ENCODE data around the gene SYT11. TPM values are rescaled to one million over a fixed set of nuclear protein-coding genes. Genes with fewer than 3 reads are reported as not detected.
"Not testable (repeated sequence)": the region's sequence is repeated elsewhere in the genome, so short reads cannot be mapped to it uniquely, and the experiment has no call there.

Gene SYT11
- total RNA-seq, 4 donors from 2014 or later: 1.7 to 4.0 (median 3.5) TPM

DNA sequence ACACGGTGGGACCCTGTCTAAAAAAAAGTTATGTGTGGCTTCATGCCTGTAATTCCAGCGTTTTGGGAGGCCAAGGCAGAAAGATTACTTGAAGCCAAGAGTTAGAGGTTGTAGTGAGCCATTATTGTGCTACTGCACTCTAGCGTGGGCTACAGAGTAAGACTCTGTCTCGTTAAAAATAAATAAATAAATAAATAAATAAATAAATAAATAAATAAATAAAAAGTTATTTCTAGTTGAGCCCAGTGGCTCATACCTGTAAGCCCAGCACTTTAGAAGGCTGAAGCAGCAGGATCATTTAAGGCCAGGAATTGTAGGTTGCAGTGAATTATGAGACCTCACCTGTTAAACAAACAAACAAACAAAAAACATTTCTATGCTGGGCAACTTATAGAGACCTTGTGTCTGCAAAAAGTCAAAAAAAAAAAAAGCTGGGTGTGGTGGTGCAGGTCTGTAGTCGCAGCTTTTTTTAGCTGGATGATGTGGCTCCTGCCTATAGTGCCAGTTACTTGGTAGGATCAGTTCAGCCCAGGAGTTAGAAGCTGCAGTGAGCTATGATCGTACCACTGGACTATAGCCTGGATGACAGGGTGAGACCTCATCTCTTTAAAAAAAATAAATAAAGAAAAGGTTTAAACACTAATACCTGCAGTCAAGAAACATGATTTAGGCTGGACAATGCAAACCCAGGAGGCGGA, 27.9 kb upstream of the SYT11 start:
- peak in 1 of 2 donors; percentile 32 for DNase-seq (ENCODE audit: low spot score in 2 of 2)
- WGBS, 2 donors: 85 to 90% methylated on average over 7 of the region's 7 CpGs

DNA sequence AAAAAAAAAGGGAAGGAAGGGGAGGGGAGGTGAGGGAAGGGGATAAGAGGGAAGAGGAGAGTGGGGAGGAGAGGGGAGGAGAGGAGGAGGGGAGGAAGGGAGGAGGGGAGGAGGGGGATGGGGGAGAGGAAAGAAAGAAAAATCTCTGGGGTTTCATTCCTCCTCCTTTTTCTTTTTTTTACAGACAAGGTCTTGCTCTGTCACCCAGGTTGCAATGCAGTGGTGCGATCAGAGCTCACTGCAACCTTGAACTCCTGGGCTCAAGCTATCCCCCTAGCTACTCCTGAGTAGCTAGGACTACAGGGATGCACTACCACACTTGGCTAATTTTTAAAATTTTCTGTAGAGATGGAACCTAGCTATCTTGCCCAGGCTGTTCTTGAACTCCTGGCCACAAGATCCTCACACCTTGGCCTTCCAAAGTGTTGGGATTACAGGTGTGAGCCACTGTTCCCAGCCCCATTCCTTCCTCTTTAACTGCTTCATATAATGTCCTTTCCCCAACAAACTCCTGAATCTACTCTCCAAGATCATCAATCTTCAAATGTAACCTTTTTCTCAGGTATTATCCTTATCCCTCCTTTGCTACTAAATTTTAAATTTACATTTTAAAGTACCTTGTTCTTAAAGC, 25.6 kb upstream of the SYT11 start:
- DNase-seq (ENCODE audit: low spot score in 2 of 2): peak in 1 of 2 donors; percentile 10
- TF ChIP-seq, protein P1, sequence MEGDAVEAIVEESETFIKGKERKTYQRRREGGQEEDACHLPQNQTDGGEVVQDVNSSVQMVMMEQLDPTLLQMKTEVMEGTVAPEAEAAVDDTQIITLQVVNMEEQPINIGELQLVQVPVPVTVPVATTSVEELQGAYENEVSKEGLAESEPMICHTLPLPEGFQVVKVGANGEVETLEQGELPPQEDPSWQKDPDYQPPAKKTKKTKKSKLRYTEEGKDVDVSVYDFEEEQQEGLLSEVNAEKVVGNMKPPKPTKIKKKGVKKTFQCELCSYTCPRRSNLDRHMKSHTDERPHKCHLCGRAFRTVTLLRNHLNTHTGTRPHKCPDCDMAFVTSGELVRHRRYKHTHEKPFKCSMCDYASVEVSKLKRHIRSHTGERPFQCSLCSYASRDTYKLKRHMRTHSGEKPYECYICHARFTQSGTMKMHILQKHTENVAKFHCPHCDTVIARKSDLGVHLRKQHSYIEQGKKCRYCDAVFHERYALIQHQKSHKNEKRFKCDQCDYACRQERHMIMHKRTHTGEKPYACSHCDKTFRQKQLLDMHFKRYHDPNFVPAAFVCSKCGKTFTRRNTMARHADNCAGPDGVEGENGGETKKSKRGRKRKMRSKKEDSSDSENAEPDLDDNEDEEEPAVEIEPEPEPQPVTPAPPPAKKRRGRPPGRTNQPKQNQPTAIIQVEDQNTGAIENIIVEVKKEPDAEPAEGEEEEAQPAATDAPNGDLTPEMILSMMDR (IDR thresholded peaks at IDR 0.05): no peak
- no peak for TF ChIP-seq POLR2A (IDR thresholded peaks at IDR 0.05)
- WGBS, 2 donors: 76 to 89% methylated on average over 1 of the region's 1 CpG
- H3K4me3 ChIP-seq (ENCODE audit: low read depth, poor library complexity, severe bottlenecking): no peak overlapping the region
- intact Hi-C loops (cut with DNase I; ENCODE audit: low total_unique reads): no loop called here

More for the DNA sequence above, 27.9 kb upstream of the SYT11 start:
- no peak overlapping the region for H3K4me3 ChIP-seq (ENCODE audit: low read depth, poor library complexity, severe bottlenecking)
- TF ChIP-seq, protein P1 (IDR thresholded peaks at IDR 0.05): no peak
- TF ChIP-seq POLR2A (IDR thresholded peaks at IDR 0.05): no peak
- intact Hi-C loops (cut with DNase I; ENCODE audit: low total_unique reads): no loop called here

DNA sequence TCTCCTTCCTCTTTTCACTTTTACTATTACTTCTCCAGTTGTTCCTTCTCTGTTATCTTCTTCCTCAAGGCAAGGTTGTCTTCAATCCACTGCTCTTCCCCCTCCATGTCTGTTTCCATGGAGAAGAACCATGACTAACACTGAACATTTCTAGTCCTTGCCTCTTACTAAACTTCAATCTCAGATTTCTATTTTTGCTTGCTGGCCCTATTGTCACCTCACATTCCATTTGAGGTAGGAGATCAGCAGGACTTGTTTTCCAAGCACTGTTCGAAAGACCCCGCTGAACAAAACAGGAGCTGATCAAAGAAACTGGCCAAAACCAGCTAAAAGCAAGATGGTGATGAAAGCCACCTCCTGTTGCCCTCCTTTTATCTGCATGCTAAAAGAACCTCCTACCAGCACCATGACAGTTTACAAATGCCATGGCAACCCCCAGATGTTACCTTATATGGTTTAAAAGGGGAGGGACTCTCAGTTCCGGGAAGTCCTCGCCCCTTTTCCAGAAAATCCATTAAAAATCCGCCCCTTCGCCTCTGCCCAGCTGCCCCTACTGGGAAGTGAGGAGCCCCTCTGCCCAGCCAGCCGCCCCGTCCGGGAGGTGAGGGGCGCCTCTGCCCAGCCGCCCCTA, 25.0 kb upstream of the SYT11 start:
- TF ChIP-seq, protein P1 (IDR thresholded peaks at IDR 0.05): no peak
- no peak for TF ChIP-seq POLR2A (IDR thresholded peaks at IDR 0.05)
- H3K4me3 ChIP-seq (ENCODE audit: low read depth, poor library complexity, severe bottlenecking): no peak overlapping the region
- DNase-seq (ENCODE audit: low spot score in 2 of 2): peak in 1 of 2 donors; percentile 31
- WGBS, 2 donors: 94 to 96% methylated on average over 11 of the region's 11 CpGs
- intact Hi-C loops (cut with DNase I; ENCODE audit: low total_unique reads): no loop called here

DNA sequence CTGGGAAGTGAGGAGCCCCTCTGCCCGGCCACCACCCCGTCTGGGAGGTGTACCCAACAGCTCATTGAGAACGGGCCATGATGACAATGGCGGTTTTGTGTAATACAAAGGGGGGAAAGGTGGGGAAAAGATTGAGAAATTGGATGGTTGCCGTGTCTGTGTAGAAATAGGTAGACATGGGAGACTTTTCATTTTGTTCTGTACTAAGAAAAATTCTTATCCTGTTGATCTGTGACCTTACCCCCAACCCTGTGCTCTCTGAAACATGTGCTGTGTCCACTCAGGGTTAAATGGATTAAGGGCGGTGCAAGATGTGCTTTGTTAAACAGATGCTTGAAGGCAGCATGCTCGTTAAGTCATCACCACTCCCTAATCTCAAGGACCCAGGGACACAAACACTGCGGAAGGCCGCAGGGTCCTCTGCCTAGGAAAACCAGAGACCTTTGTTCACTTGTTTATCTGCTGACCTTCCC, 24.4 kb upstream of the SYT11 start:
- DNase-seq (ENCODE audit: low spot score in 2 of 2); intact Hi-C loops (cut with DNase I; ENCODE audit: low total_unique reads); H3K4me3 ChIP-seq (ENCODE audit: low read depth, poor library complexity, severe bottlenecking): not testable (repeated sequence)
- 82 to 87% methylated on average over 9 of the region's 9 CpGs for WGBS, 2 donors

DNA sequence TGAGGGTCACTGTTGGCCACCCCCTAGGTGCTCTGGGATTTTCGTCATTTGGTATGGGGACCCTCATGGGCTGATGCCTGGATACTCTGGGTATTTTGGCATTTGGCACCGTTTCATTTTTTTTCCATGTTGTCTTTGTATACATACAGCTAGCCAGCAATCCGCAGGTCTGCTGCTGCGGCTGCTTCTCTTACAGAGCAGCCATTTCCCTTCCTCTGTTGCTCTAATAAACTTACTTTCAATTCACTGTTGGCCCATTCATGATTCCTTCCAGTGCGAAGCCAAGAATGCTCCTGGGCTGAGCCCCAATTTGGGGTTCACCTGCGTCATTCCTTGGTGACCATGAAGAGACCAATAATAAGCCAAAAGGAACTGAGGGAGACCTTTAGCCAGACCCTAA, 23.8 kb upstream of the SYT11 start:
- DNase-seq (ENCODE audit: low spot score in 2 of 2): peak in 1 of 2 donors; percentile 31
- no peak overlapping the region for H3K4me3 ChIP-seq (ENCODE audit: low read depth, poor library complexity, severe bottlenecking)
- TF ChIP-seq, protein P1 (IDR thresholded peaks at IDR 0.05): no peak
- TF ChIP-seq POLR2A (IDR thresholded peaks at IDR 0.05): no peak
- intact Hi-C loops (cut with DNase I; ENCODE audit: low total_unique reads): no loop called here
- WGBS, 2 donors: 92 to 95% methylated on average over 6 of the region's 6 CpGs

DNA sequence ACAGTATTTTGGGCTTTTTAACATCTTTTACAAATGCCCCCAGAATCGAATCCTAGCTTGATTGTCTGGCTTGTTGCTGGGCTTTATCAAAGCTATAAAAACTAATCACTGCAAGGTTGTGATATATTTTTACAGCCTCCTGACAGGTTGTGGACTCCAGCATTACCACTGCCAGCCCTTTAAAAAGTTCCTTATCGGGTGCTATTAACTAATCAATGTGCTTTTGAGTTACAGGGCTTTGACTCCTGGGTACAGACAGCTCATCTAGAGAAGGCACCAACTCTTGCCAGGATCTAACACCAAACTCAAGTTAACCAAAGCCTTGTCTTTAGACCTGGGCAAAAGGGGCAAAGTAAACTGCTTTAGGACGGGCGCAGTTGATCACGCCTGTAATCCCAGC, 19.0 kb upstream of the SYT11 start:
- no peak overlapping the region for H3K4me3 ChIP-seq (ENCODE audit: low read depth, poor library complexity, severe bottlenecking)
- DNase-seq (ENCODE audit: low spot score in 2 of 2): peak in 1 of 2 donors; percentile 6
- intact Hi-C loops (cut with DNase I; ENCODE audit: low total_unique reads): no loop called here
- 93% methylated on average over 5 of the region's 5 CpGs for WGBS, 2 donors
- TF ChIP-seq POLR2A (IDR thresholded peaks at IDR 0.05): no peak
- TF ChIP-seq, protein P1 (IDR thresholded peaks at IDR 0.05): no peak

Data from lower leg skin (tissue), 4 donors.